Eye (tissue), 1 donor: ENCODE data around the gene TMEM72.

ENCODE experiments used
- DNase-seq: peaks from one replicate; pipeline ENCODE4 v3.0.0-alpha.2; 2015

Gene TMEM72

DNA sequence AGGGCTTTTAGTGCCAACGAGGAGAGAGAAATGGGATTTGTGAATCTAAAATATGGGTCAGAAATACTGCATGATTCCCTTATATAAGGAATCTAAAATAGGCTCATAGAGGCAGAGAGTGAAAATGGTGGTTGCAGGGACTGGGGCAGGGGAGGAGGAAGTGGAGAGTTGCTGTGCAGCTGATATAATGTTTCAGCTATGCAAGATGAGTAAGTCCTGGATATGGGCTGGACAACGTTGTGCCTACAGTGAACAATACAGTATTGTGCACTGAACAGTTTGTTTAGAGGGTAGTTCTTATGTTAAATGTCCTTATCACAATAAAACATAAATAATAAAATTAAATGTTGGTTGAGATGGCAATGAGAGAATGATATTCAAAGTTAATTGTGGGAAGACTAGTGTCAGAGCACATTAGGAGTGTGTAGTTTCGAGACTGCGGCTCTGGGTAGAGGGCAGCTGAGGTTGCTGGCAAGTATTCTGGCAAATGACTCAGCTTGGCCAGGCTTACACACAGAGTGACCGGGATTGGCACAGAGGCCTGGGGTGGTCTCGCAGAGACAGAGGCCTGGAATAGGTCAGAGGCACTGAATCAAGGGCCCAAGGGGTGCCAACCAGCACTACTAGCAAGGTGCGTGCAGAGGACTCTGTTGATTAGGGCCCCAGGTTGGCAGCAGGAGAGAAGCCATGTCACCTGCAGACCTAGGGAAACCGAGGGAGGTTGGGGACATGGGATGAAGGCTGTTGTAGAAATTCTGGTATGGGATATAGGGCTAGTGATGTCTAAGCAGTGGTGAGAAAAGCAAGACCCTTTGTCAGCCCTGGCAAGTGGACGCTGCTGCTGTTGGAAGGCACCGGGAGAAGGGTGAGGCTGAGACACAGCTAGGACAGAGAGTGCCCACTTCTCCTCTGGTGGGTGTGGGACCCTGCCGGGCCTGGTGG, 70.3 kb downstream of the TMEM72 start:
- no peak for DNase-seq

DNA sequence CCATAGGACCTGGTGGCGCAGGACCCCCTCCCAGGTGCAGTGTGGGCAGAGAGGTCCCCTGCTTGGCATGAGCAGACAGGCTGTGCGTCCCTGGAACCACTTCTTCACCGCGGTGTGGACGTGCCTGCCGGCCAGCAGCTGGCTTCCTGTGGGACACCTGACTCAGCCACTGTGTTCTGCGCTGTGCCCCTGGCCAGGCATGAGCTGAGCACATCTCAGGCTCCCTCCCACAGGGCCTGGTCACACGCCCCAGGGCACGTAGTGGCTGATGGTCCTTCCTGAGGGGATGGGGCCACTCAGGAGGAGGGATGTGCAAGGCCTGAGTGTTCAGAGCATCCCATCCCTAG, 71.0 kb downstream of the TMEM72 start:
- no peak for DNase-seq

DNA sequence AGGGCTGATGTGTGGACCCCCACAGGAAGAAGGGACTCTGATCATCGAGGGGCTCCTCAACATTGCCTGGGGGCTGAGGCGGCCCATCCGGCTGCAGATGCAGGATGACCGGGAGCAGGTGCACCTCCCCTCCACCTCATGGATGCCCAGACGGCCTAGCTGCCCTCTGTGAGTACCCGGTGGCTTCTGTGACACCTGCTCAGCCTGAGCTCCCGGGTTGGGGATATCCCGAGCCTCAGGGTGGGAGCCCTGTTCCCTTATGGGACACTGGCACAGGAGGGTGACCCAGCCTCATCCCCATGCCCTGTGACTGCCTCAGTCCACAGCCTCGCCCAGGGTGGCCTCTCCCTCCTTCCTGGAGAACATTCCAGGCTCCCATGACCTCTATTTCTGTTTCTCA, 71.4 kb downstream of the TMEM72 start:
- DNase-seq, result no peak

DNA sequence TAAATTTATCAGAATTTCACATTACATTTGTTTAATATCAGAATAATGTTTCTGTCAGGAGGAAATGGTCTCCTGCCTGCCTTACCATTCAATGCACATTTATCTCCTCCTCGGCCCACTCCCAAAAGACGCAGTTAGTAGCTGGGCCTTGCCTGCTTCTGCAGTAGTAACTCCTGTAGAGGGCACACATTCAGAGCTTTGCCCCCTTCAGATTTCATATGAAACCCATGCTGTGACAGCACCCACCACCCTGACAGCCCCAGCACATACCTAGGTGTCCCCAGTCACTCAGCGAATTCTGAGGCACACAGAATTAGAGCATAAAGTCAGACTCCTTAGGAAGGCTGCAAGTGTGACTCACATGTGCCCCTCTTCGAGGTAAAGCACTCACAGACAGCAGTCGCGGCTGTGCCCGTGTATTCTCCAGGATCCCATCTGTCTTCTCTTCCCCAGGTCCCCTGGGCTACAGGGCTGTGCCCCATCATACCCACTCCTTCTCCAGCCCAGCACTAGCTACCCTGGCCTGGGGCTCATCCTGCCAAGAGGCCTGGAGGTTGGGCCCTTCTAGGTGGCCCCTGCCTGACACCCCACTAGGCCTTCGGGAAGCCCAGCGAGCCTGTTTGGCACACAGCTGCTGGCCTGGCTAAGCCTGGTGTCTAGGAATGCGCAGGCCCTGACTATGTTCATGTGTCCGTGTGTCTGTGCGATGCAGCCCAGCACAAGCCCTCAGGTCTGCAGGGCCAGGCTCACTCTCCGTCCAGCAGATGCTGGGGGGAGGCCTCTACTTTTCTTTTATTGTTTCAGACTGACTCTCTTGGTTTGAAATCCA, 72.1 kb downstream of the TMEM72 start:
- no peak for DNase-seq

DNA sequence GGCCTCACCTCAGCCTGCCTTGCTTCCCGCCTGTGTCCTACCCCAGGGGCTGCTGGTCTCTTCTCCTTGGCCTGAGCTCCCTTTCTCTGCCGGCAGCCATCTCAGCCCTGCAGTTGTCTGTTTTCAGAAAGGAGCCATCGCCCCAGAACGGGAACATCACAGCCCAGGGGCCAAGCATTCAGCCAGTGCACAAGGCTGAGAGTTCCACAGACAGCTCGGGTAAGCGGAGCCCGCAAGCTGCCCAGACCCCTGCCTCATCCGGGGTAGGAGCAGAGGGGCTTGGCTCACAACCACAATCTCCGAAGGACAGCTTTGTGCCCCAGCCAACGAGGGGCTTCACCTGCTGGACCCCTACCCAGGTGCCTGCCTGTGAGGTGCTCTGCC, 72.8 kb downstream of the TMEM72 start:
- DNase-seq, result no peak

DNA sequence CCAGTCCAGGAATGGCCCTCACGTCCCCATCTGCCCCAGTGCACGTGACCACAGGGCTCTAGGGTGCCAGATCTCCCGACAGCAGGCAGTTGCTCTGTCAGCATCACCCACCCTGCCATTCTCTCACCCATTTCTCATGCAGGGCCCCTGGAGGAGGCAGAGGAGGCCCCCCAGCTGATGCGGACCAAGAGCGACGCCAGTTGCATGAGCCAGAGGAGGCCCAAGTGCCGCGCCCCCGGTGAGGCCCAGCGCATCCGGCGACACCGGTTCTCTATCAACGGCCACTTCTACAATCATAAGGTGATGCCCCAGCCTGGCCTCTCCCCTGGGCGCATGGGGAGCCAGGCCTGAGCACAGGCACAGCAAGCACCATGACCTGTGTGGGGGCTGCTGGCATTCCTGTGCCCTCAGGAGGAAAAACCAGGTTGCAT, 73.5 kb downstream of the TMEM72 start:
- no peak for DNase-seq

DNA sequence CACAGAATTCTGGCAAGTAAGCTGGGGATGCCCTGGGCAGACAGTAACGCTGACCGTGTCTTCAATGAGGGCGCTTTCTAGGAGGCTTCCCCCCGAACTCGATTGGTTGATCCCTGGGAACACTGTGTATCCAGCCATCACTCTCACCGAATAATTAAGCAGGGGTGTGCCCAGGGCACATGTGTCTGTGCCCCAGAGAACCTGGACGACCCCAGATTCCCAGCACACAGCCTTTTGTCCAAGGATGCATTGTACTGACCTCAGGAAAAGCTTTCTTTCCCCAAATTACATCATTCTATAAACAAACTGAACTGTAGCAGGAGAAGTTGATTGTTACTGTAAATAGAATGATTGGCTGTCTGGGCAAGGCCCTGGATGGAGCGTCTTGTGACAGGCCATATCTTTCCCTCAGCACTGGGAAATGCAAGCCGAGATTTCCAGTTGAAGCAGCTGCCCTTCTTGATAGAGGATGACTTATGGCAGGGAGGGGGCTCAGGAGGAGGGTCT, 74.1 kb downstream of the TMEM72 start:
- no peak for DNase-seq

DNA sequence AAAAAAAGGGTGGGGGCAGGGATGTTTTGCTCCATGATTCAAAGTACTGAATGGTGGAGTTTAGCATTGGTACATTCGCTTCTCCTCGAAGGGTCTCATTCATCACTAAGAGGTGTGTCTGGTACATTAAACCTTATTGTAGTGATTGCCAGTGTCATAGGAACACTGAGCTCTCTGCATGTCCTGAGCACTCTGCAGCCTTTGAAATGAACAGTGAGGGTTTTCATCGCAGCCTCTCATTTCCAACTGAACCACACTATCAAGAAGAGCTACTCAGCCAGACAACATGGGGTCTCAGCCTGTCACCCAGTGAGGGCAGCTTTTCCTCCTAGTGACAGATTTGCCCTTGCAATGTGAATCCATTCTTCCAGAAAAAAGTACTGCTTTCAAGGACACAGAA, 75.0 kb downstream of the TMEM72 start:
- DNase-seq, result no peak
